HUES64 (cell line): ENCODE data around the gene TRMT13.

ENCODE experiments used
- H3K27ac ChIP-seq: 2 replicates; pipeline ENCODE4 v1.7.0; 2013; ENCODE audit warnings: low read depth, low read length, inconsistent platforms
- H3K27me3 ChIP-seq: 2 replicates; pipeline ENCODE4 v1.6.1; 2013; ENCODE audit warnings: mild to moderate bottlenecking, low read length; ENCODE audit not compliant: insufficient read depth
- H3K36me3 ChIP-seq: 2 replicates; pipeline ENCODE4 v1.6.1; 2013; ENCODE audit warnings: mild to moderate bottlenecking, low read length; ENCODE audit not compliant: insufficient read depth
- H3K4me1 ChIP-seq: 2 replicates; pipeline ENCODE4 v1.6.1; 2013; ENCODE audit warnings: mild to moderate bottlenecking, low read length, moderate library complexity; ENCODE audit not compliant: insufficient read depth
- H3K4me3 ChIP-seq: 2 replicates; pipeline ENCODE4 v1.5.1; 2013; ENCODE audit warnings: mild to moderate bottlenecking, low read length, moderate library complexity
- H3K9ac ChIP-seq: 2 replicates; pipeline ENCODE4 v1.6.1; 2013; ENCODE audit warnings: mild to moderate bottlenecking, low read depth, low read length
- H3K9me3 ChIP-seq: 2 replicates; pipeline ENCODE4 v1.6.1; 2013; ENCODE audit warnings: low read depth, low read length; ENCODE audit not compliant: insufficient read depth
- whole genome bisulfite sequencing: fragments of 150-250, 120-280 bp; methylation state at CpG from one replicate; pipeline ENCODE4 v1.1.7; 2013; ENCODE audit warnings: missing lambda C conversion rate; 5-methylcytosine and 5-hydroxymethylcytosine counted together

TRMT13 gene

DNA sequence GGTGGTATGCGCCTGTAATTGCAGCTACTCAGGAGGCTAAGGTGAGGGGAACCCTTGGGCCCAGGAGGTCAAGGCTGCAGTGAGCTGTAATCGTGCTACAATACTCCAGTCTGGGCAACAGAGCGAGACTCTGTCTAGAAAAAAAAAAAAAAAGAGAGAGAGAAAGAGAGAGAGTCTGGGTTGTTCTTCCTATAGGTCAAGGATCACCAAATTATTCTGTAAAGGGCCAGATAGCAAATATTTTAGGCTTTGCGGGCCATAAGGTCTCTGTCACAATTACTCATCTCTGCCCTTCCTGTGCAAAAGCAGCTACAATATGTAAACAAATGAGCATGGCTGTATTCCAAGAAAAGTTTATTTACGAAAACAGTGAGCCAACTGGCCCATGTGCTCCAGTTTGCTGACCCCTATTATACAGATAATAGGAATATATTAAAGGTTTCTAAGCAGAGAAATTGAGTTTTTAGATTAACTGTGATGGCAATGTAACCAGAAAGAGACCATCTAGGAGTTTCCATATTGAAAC, 2.3 kb upstream of the TRMT13 start:
- Histone ChIP-seq H3K9me3 (no peaks in the 10 kb centered on the region), H3K4me1 (peaks cover 11% of the 10 kb centered on the region), H3K9ac (no peak overlapping the region), H3K36me3 (peaks cover 3% of the 10 kb centered on the region; the same call in 1 of the 2 replicates), H3K27me3 (no peaks in the 10 kb centered on the region), H3K27ac (no peak overlapping the region), H3K4me3 (no peak overlapping the region)
- 94% methylated on average over 5 of the region's 5 CpGs for WGBS

DNA sequence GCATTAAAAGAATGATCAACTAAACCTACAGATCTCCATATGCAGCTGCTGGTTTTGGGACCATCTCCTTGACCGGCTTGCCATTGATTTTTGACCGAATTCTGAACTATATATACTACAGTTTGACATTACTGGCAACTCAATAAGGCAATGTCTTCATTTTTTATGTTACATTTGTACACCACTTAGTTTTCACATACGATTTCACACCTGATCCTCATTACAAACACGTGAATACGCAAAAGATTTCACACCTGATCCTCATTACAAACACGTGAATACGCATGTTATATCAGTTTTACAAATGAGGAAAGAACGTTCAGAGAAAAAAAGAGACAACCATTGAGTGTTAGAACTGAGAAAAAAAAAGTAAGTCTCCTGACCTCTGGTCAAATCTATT, 1.3 kb upstream of the TRMT13 start:
- Histone ChIP-seq H3K9ac (peak overlapping the region; percentile 85; the same call in 1 of the 2 replicates), H3K9me3 (no peaks in the 10 kb centered on the region), H3K4me3 (peak overlapping the region; percentile 76), H3K27ac (no peak overlapping the region), H3K36me3 (peaks cover 3% of the 10 kb centered on the region; the same call in 1 of the 2 replicates), H3K27me3 (no peaks in the 10 kb centered on the region), H3K4me1 (peaks cover 11% of the 10 kb centered on the region)
- WGBS, result 77% methylated on average over 8 of the region's 8 CpGs

- H3K4me1 ChIP-seq, result peaks cover 11% of the 10 kb centered on the region
- peak overlapping the region; percentile 4; the same call in 1 of the 2 replicates for H3K4me3 ChIP-seq
- no peaks in the 10 kb centered on the region for H3K27me3 ChIP-seq
- no peak overlapping the region for H3K9ac ChIP-seq
- 86% methylated on average over 3 of the region's 3 CpGs for WGBS
- H3K27ac ChIP-seq, result no peak overlapping the region
- H3K36me3 ChIP-seq, result peaks cover 35% of the 10 kb centered on the region
- no peaks in the 10 kb centered on the region for H3K9me3 ChIP-seq
Observed at GRCh38 chr1:100134872-100135271, 1.9 kb downstream of the TRMT13 start.

DNA sequence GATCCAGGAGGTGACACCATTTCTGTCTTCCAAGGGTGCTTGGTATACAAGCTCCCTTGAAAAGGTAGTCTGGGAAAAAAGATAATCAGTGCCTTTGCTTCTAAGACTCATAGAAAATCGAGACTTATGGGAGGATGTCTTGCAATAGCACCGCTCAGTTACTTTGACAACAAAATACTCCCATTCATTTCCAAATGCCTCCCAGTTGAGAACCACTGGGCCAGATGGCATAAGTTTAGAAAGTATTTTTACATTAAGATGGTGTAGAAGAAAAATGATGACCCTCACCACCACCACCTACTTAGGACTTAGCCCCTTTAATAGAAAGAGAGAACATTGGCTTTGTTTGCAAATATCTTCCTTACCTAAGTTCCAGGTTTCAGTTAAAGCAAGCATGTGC, 4.6 kb downstream of the TRMT13 start:
- 0 out of 2 replicates have a peak, but pooled peaks cover 4% of the 10 kb centered on the region for H3K4me1 ChIP-seq
- H3K9me3 ChIP-seq, result no peaks in the 10 kb centered on the region
- peaks cover 63% of the 10 kb centered on the region for H3K36me3 ChIP-seq

GRCh38 chr1:100141192-100141591, 8.2 kb downstream of the TRMT13 start:
- no peaks in the 10 kb centered on the region for H3K27me3 ChIP-seq
- H3K4me3 ChIP-seq, result no peak overlapping the region
- WGBS, result 89% methylated on average over 4 of the region's 4 CpGs
- H3K9ac ChIP-seq, result no peak overlapping the region
- H3K4me1 ChIP-seq, result no peaks in the 10 kb centered on the region
- peaks cover 99% of the 10 kb centered on the region for H3K36me3 ChIP-seq
- H3K9me3 ChIP-seq, result no peaks in the 10 kb centered on the region
- no peak overlapping the region for H3K27ac ChIP-seq

More for the DNA sequence above, 4.6 kb downstream of the TRMT13 start:
- 92% methylated on average over 2 of the region's 2 CpGs for WGBS
- no peak overlapping the region for H3K27ac ChIP-seq
- H3K27me3 ChIP-seq, result no peaks in the 10 kb centered on the region
- H3K9ac ChIP-seq, result no peak overlapping the region
- H3K4me3 ChIP-seq, result no peak overlapping the region

DNA sequence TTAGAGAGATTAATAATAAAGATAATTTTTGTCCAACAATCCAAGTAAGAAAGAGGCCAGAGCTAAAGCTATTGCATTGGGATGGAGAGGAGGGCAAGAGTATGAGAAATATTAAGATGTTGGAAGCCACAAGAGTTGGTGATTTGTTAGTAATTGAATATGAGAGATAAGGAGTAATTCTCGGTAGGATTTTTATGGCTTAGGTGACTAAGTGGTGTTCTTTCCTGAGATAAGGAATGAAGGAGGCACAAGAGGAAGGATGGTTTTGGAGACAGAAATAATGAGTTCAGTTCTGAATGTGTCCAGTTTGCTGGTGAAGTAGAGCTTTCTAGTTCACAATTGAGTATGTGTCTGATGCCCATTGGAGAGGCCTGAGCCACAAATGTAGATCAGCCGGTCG, 9.4 kb downstream of the TRMT13 start:
- Histone ChIP-seq H3K4me1 (peaks cover 3% of the 10 kb centered on the region), H3K36me3 (peaks cover 97% of the 10 kb centered on the region)
- 94% methylated on average over 3 of the region's 3 CpGs for WGBS

GRCh38 chr1:100145116-100145515, 12.2 kb downstream of the TRMT13 start:
- WGBS, result 96% methylated on average over 3 of the region's 3 CpGs
- Histone ChIP-seq H3K9ac (no peak overlapping the region), H3K4me1 (peaks cover 8% of the 10 kb centered on the region), H3K9me3 (no peaks in the 10 kb centered on the region), H3K36me3 (peaks cover 91% of the 10 kb centered on the region), H3K4me3 (no peak overlapping the region), H3K27ac (no peak overlapping the region), H3K27me3 (no peaks in the 10 kb centered on the region)

More for the DNA sequence above, 9.4 kb downstream of the TRMT13 start:
- H3K9me3 ChIP-seq, result no peaks in the 10 kb centered on the region
- no peak overlapping the region for H3K27ac ChIP-seq
- no peak overlapping the region for H3K9ac ChIP-seq
- no peaks in the 10 kb centered on the region for H3K27me3 ChIP-seq
- H3K4me3 ChIP-seq, result no peak overlapping the region

DNA sequence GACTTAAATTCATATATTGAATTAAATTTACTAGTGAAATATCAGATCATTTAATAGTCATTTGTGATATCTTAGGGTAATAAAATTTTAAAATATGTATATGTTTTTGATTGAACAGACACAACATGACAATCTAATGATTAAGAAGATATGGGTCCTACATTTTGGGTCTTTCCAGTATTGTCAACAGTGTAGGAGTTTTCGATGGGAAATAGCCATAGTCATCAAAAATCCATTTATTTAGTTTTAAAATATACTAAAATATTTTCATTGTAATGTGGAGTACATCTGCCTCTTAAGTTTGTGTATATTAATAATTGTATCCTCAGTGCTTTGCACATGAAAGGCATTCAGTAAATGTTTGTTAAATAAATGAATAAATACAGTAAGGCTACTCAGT, 14.0 kb downstream of the TRMT13 start:
- no peaks in the 10 kb centered on the region for H3K9me3 ChIP-seq
- no peak overlapping the region for H3K9ac ChIP-seq
- H3K36me3 ChIP-seq, result peaks cover 78% of the 10 kb centered on the region
- no CpG with 5 or more reads among the region's 1 CpG for WGBS
- H3K27ac ChIP-seq, result no peak overlapping the region
- H3K4me1 ChIP-seq, result peaks cover 8% of the 10 kb centered on the region
- H3K27me3 ChIP-seq, result no peaks in the 10 kb centered on the region
- H3K4me3 ChIP-seq, result no peak overlapping the region

DNA sequence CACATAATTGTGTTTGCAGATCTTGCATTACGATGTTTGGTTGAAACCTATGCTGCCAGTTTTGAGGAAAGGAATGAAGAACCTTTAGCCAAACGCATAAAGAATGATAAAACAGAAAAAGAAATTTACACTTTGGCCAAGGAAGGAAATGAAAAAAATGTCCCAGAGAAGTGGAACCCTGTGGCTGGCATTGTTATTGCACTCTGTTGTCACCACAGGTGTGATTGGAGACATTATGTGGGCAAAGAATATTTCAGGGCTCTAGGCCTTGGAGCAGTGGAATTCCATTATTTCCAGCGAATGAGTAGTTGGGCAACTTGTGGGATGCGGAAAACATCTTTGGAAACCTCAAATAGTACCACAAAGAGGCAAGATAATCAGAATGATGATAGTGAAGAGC, 14.9 kb downstream of the TRMT13 start:
- 87% methylated on average over 4 of the region's 4 CpGs for WGBS
- H3K36me3 ChIP-seq, result peaks cover 69% of the 10 kb centered on the region

DNA sequence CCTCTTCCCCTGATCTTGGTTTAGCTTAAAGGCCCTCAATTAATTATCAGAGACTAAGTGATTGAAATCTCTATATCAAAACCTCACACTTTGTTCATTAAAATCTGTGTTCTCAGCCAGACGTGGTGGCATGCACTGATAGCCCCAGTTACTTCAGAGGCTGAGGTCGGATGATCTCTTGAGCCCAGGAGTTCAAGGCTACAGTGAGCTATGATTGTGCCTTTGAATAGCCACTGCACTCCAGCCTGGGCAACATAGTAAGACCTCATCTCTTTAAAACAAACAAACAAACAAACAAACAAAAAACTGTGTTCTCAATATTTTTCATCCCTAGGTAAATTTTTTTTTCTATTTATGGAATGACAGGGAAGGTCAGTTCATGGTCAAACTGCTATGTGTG, 18.7 kb downstream of the TRMT13 start:
- H3K4me1 ChIP-seq, result peaks cover 8% of the 10 kb centered on the region
- H3K9me3 ChIP-seq, result no peaks in the 10 kb centered on the region
- WGBS, result 81% methylated on average over 2 of the region's 2 CpGs
- no peak overlapping the region for H3K4me3 ChIP-seq
- no peaks in the 10 kb centered on the region for H3K27me3 ChIP-seq
- H3K36me3 ChIP-seq, result peaks cover 33% of the 10 kb centered on the region
- no peak overlapping the region for H3K27ac ChIP-seq
- H3K9ac ChIP-seq, result no peak overlapping the region

More for the DNA sequence above, 14.9 kb downstream of the TRMT13 start:
- Histone ChIP-seq H3K9ac (no peak overlapping the region), H3K27ac (peak overlapping the region; percentile 39; the same call in 1 of the 2 replicates), H3K4me3 (no peak overlapping the region), H3K4me1 (peaks cover 8% of the 10 kb centered on the region), H3K27me3 (no peaks in the 10 kb centered on the region), H3K9me3 (no peaks in the 10 kb centered on the region)

- Histone ChIP-seq H3K4me1 (peaks cover 6% of the 10 kb centered on the region), H3K9me3 (no peaks in the 10 kb centered on the region), H3K9ac (no peak overlapping the region), H3K27ac (no peak overlapping the region), H3K36me3 (peaks cover 27% of the 10 kb centered on the region), H3K27me3 (no peaks in the 10 kb centered on the region), H3K4me3 (no peak overlapping the region)
- 100% methylated on average over 2 of the region's 4 CpGs for WGBS
Observed at GRCh38 chr1:100152271-100152670, 19.3 kb downstream of the TRMT13 start.

- Histone ChIP-seq H3K36me3 (no peaks in the 10 kb centered on the region), H3K4me1 (no peaks in the 10 kb centered on the region), H3K9ac (no peak overlapping the region), H3K9me3 (no peaks in the 10 kb centered on the region), H3K4me3 (no peak overlapping the region), H3K27me3 (no peaks in the 10 kb centered on the region), H3K27ac (no peak overlapping the region)
Observed at GRCh38 chr1:100162881-100163280, 29.9 kb downstream of the TRMT13 start.
